T follicular helper cell (primary cell): ENCODE data around the gene GPC1.
"Not testable (repeated sequence)": the region's sequence is repeated elsewhere in the genome, so short reads cannot be mapped to it uniquely, and the experiment has no call there.

ENCODE experiments used
- DNase-seq: peaks from one replicate; pipeline ENCODE4 v3.0.0-alpha.2; 2020; ENCODE audit warnings: low read depth
- total RNA-seq, 2 experiments: gene quantifications; one replicate each; lab custom pipeline; 2026; lab: John Stamatoyannopoulos, UW

The GPC1 gene, protein sequence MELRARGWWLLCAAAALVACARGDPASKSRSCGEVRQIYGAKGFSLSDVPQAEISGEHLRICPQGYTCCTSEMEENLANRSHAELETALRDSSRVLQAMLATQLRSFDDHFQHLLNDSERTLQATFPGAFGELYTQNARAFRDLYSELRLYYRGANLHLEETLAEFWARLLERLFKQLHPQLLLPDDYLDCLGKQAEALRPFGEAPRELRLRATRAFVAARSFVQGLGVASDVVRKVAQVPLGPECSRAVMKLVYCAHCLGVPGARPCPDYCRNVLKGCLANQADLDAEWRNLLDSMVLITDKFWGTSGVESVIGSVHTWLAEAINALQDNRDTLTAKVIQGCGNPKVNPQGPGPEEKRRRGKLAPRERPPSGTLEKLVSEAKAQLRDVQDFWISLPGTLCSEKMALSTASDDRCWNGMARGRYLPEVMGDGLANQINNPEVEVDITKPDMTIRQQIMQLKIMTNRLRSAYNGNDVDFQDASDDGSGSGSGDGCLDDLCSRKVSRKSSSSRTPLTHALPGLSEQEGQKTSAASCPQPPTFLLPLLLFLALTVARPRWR
- total RNA-seq, result 3.1 to 7.1 reads per million in 2 experiments

- peak; percentile 41 for DNase-seq
These were observed at the start of gene GPC1 for GRCh38 chr2:240435457-240435947. TSS of gene GPC1 (plus strand) at chr2:240435663. CDS start at chr2:240435919, 256 bp downstream.

DNA sequence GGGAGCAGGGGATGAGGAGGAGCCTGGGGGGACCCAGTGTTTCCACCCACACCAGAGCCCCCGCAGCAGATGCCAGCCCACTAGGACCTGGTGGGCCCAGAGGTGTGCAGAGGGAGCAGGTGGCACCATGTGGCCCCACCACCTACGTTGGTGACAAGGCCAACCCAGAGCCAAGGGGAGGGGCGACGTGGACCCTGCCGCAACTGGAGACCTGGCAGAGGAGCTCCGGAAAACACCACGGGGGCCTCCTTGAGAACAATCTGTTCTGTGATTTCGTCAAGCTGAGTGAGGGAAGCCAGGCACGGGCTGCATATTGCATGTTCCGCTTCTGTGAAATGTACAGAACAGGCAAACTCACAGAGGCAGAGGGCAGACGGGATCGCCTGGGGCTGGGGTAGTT, 49.1 kb upstream of the GPC1 start:
- DNase-seq, result no peak

GRCh38 chr2:240386743-240387142, 48.7 kb upstream of the GPC1 start:
- DNase-seq, result not testable (repeated sequence)

DNA sequence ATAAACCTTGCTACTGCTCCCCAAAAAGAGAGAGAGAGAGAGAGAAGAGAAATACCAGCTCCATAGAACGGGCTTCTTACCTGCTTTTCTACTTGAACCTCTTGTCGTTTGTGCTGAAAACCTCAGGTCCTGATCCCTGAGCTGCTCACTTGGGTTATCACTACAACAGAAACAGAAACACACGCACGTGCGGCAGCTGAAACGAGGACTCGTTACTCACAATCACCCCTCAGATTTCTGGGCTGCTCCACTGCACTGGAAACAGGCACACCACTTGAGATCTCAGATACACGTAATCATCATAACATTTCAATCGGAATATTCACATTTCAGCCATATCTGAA, 48.2 kb upstream of the GPC1 start:
- DNase-seq, result no peak

GRCh38 chr2:240387669-240388358, 47.6 kb upstream of the GPC1 start:
- no peak for DNase-seq

GRCh38 chr2:240388471-240389301, 46.8 kb upstream of the GPC1 start:
- no peak for DNase-seq

DNA sequence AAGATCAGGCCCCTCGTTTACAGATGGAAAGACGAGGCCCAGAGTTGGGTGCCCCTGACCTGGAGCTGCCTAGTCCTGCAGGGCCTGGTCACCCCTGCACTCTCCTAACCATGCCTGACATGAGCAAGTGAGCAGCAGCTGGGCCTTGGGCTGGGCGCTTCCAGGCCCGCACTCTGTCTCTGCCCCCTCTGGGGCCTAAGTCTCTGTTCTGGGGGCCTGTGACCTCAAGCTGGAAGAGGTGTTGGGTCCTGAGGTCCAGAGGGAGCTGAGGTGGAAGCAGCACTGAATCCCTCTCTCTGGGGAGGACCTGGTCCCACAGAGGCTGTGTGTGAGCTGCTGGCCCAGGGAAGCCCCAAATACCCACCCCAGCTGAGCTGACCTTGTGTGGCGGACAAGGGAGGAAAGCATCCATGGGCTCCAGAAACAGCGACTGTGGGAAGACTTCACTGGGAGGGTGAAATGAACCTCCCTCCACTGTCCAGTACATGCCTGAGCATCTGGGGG, 46.1 kb upstream of the GPC1 start:
- no peak for DNase-seq

GRCh38 chr2:240390091-240391073, 45.1 kb upstream of the GPC1 start:
- DNase-seq, result no peak

DNA sequence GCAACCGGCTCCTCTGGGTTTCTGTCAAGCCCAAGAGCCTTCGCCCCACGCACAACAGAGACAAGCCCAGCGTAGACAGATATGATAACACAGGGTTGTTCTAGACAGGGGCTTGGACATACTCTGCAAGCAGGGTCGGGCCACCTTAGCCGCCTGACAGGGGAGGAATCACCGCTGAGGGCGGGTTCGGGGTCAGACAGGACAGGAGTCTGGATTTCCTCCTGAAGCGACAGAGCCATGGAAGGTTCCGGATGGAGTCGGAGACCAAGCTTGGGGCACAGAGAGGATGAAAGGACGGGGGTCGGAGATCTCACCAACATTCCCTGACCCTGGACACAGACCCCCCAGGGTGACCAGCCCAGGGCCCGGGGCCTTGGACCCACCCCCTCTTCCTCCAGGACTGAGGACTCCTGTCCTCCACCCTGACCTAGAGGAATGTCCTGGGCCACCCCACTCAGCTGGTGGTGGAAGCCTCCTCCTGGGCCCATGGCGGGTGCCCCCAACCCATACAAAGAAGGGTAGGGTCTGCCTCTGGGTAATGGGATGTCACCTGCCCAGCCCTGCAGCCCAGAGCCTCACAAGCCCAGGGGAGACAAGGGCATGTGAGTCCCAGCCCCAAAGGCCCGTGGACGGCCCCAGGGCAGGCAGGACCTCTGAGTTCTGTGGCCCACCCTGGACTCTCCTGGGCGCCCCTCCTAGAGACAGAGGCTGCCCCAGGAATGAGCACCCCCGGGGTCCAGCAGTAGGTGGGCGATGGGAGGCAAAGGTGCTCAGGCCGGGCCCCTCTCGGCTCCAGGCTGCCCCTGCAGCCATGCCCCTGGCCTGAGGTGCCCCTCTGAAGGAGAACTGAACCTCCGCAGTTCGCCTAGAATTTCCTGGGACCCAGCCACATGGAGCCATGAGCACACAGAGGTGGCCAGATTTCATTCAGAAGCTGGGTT, 44.1 kb upstream of the GPC1 start:
- DNase-seq, result no peak

DNA sequence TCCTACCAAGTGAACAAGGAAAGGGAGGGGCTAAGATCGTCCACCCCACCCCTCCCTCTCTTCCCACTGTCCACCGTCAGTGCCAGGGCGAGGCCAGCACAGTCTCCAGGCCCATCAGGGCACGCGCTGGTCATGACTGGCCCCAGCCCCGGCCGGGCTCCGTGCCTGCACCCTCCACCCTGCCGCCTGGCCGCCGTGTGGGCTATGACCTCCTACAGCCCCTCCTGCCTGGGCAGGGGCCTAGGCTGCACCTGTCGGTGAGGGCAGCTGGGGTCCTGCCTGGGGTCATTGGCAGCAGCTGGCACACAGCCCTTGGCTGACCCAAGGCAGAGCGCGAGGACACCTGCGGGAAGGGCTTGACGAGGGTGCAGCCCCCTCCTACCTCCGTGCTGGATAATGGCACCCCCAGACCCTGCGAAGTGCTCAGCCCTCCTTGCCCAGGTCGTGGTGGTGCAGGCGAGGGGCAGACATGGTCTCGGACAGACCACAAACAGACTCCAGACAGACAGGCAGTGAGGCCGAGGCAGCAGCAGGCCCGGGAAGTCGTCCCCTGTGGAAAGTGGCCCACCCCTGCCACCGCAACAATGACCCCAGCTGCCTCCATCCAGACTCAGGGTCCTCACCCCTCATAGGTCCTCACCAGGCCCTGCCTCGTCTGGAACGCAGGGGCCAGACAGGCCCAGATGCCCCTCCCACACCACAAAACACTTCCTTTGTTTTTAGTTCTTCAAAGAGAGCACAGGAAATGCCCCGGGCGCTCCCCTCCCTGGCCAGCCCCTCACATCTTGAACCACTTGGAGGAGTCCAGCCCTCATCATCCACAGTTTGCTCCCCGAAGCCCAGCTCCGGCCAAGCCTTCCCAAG, 43.1 kb upstream of the GPC1 start:
- DNase-seq, result no peak

GRCh38 chr2:240392948-240393830, 42.3 kb upstream of the GPC1 start:
- no peak for DNase-seq

DNA sequence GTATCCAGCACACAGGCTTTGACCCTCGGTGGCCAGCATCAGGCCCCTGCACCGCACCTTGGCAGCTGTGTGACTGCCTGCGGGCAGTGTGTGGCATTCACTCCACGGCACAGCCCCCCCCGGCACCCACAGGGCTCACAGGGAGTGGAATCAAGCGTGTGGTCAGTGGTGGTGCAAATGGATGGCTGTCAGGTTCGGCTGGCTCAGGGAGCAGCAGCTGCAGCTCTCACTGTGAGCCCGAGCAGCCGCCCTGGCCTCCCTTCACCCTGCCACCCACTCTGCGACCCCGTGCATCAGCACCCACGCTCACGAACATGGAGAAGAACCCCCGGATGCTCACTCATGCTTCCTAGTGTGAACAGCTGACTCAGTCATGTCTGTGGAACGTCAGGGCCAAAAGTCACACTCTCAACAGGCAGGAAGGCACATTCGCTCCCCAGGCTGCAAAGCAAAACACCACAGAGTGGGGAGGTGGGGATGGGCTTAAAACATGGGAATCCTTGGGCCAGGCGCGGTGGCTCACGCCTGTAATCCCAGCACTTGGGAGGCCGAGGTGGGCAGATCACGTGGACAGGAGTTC, 41.5 kb upstream of the GPC1 start:
- no peak for DNase-seq

- no peak for DNase-seq
These were observed 40.9 kb upstream of the GPC1 start for GRCh38 chr2:240394549-240394948.

DNA sequence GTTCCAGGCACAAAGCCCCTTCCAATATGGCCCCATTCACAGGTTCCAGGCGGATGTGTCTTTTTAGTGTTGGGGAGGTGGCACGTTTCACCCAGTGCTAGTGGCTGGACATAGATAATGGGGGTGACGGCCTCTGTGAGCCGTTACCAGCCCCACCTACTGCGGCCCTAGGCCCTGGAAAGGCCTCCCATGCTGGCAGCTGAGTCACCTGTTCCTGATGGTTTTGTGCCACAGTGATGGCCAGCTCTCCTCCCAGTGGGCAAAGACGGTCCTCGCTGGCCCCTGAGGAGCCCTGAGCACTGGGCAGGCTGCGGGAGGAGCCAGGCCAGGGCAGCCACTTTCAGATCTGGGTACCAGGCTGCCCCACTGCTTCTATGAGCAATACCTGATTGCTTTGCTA, 40.0 kb upstream of the GPC1 start:
- DNase-seq, result no peak

GRCh38 chr2:240395896-240396622, 39.4 kb upstream of the GPC1 start:
- DNase-seq, result no peak
